Adrenal gland (tissue), 12 donors: ENCODE data around the gene KLHL29. TPM values are rescaled to one million over a fixed set of nuclear protein-coding genes. Genes with fewer than 3 reads are reported as not detected.

Source experiments
- DNase-seq, 7 donors: peaks; one replicate each; pipeline ENCODE4 v3.0.0-alpha.2; 2019 to 2020
- H3K27ac ChIP-seq, 5 donors: fragments of 200-600 bp; sonication (generic) in 4 of 5; 1 replicate in 3 of 5; 2 replicates in 2 of 5; pipeline versions ENCODE4 v1.5.1 to v1.8.0; 2016 to 2020; ENCODE audit warnings: mild to moderate bottlenecking in 1 of 5
- H3K27me3 ChIP-seq: fragments of 200-600 bp; 2 replicates; pipeline ENCODE4 v1.8.0; 2021
- H3K36me3 ChIP-seq, 2 donors: fragments of 200-600 bp; replicated peaks in 1 of 2; 1 replicate in 1 of 2; 2 replicates in 1 of 2; pipeline versions ENCODE4 v1.5.1 to v1.8.0; 2018 to 2022
- H3K4me1 ChIP-seq, 2 donors: fragments of 200-600 bp; replicated peaks in 1 of 2; 1 replicate in 1 of 2; 2 replicates in 1 of 2; pipeline versions ENCODE4 v1.5.1 to v1.8.0; 2018 to 2021
- H3K4me3 ChIP-seq, 4 donors: fragments of 200-600 bp; sonication (generic) in 3 of 4; one replicate each; pipeline ENCODE4 v1.5.1; 2016 to 2018
- H3K9me3 ChIP-seq, 3 donors: fragments of 200-600 bp; sonication (generic) in 1 of 3; replicated peaks in 1 of 3; 1 replicate in 2 of 3; 2 replicates in 1 of 3; pipeline versions ENCODE4 v1.5.1 to v1.8.0; 2016 to 2021
- CTCF ChIP-seq, 6 experiments: fragments of 450-650 bp in 4 of 6; fragments of 200-600 bp in 2 of 6; sonication (generic) in 1 of 6; IDR thresholded peaks; 1 replicate in 5 of 6; 2 replicates in 1 of 6; pipeline versions ENCODE4 v1.5.1 to v1.8.0; 2016 to 2021; ENCODE audit warnings: antibody characterized with exemption in 6 of 6, mild to moderate bottlenecking in 2 of 6, moderate library complexity in 1 of 6
- POLR2A ChIP-seq, 2 donors: fragments of 450-650 bp; IDR thresholded peaks; one replicate each; pipeline ENCODE4 v1.6.1; 2017; ENCODE audit warnings: antibody characterized with exemption in 2 of 2, mild to moderate bottlenecking in 2 of 2, moderate library complexity in 1 of 2
- WGBS, 4 donors: extraction: QIAGEN DNeasy Blood & Tissue Kit in 2 of 4; methylation state at CpG; one replicate each; pipeline versions ENCODE4 v1.1.5 to v1.1.7; 2013 to 2017; 5-methylcytosine and 5-hydroxymethylcytosine counted together
- intact Hi-C, 2 donors: fragments of 100-400 bp; cut with DNase I; formaldehyde crosslinking; loops; one replicate each; pipeline versions ENCODE4 v1.14.1 to v1.15.0; 2022 to 2023
- polyA plus RNA-seq, 3 donors: library from polyadenylated mRNA; stranded (reverse); fragments of 200-250 nt in 2 of 3; fragments of 350-450 nt in 1 of 3; fragmentation: Illumina TruSeq in 1 of 3; extraction: RNeasy Lipid Tissue Mini Kit (QIAGEN cat#74804) in 1 of 3; gene quantifications; one replicate each; pipeline ENCODE4 v1.2.3, GENCODE V29; 2013 to 2014
- total RNA-seq, 9 donors: library from RNA; depleted of rRNA in 4 of 9; stranded (reverse); fragments of >200 nt in 4 of 9; fragments of 120-200 nt in 1 of 9; fragmentation: NEBNext Ultra II Directional in 1 of 9; extraction: Animal tissue kit (Norgen Biotek cat#: 25700) in 1 of 9; gene quantifications; one replicate each; pipeline versions ENCODE4 v1.1.0 to v1.2.4, GENCODE V29; 2013 to 2023
- donor health status: healthy with polysubstance abuse.
- donor health status: Bipolar disorder and iron deficiency.
- donor health status: DM: yes; HTN: yes; CAD: no.
- donor health status: DM: no; HTN: no; CAD: no.
- donor health status: DM: no; HTN: no; CAD: no.
- donor health status: DM: yes; HTN: yes; CAD: no.

KLHL29 gene
- total and polyA plus RNA-seq, 12 donors = 1.9 to 24.5 (median 15.7) TPM

DNA sequence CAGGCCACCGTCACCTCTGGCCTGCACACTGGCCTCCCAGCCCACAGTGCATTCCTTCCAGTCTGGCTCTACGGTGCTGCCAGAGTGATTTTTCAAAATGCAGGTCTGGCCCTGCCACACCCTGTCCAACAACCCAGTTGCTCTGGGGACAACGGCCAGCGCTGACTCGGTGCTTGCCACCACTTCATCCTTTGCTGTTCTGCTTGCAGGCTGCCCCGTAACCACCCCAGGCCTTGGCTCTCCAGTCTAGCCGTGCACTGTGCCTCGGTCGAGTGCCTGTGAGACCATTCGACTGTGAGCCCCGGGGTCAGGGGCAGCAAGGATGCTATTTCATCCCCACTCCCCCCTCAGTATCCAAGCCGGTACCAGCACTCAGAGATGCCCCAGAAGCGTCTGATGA, 262.6 kb downstream of the KLHL29 start:
- TF ChIP-seq CTCF (IDR thresholded peaks at IDR 0.05) = no peak
- no peak for TF ChIP-seq POLR2A (IDR thresholded peaks at IDR 0.05)
- Histone ChIP-seq H3K36me3 (peaks cover 0 to 11% of the 10 kb centered on the region in 2 donors), H3K27me3 (no peaks in the 10 kb centered on the region), H3K27ac (no peak overlapping the region), H3K4me1 (peaks cover 0 to 9% of the 10 kb centered on the region in 2 donors), H3K9me3 (no peaks in the 10 kb centered on the region), H3K4me3 (no peak overlapping the region)
- intact Hi-C loops = no loop called here
- DNase-seq = no peak
- WGBS, 4 donors = 87 to 97% (median 91%) methylated on average over 7 to 13 of the region's 13 CpGs

GRCh38 chr2:23649303-23649702, 264.3 kb downstream of the KLHL29 start:
- TF ChIP-seq CTCF (IDR thresholded peaks at IDR 0.05) = no peak
- no peak for TF ChIP-seq POLR2A (IDR thresholded peaks at IDR 0.05)
- intact Hi-C loops = no loop called here
- Histone ChIP-seq H3K4me1 (peaks cover 0 to 9% of the 10 kb centered on the region in 2 donors), H3K4me3 (no peak overlapping the region), H3K27ac (no peak overlapping the region), H3K27me3 (no peaks in the 10 kb centered on the region), H3K36me3 (no peaks in the 10 kb centered on the region), H3K9me3 (no peaks in the 10 kb centered on the region)
- WGBS, 4 donors = 76 to 97% (median 86%) methylated on average over 9 to 10 of the region's 10 CpGs
- DNase-seq = no peak

DNA sequence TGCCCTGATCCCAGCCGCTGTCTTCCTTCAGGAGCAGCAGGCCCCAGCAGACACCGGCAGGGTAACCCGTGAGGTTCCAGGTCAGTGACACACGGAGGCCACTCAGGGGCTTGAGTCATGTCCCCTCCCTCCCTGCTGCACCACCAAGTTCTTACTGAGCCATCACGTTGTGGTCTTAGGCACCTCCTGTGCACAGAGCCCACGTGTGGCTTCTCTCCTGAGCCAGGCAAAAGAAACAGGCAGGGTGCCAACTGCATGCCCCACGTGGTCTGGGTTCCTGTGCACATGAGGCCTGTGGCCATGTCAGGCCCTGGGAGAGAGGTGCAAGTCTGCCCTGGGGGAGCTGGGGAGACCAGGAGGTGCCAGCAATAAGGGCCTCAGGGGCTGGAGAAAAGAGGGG, 264.8 kb downstream of the KLHL29 start:
- Histone ChIP-seq H3K4me1 (peaks cover 0 to 9% of the 10 kb centered on the region in 2 donors), H3K9me3 (no peaks in the 10 kb centered on the region), H3K4me3 (no peak overlapping the region), H3K27me3 (no peaks in the 10 kb centered on the region), H3K36me3 (no peaks in the 10 kb centered on the region), H3K27ac (peak overlapping the region in 1 of 5 donors; percentile 11)
- peak; percentile 43 to 84 (median 68) for DNase-seq
- WGBS, 4 donors = 13 to 58% (median 48%) methylated on average over 1 to 7 of the region's 7 CpGs
- TF ChIP-seq CTCF (IDR thresholded peaks at IDR 0.05) (no peak), POLR2A (IDR thresholded peaks at IDR 0.05) (no peak)
- intact Hi-C loops = no loop called here

DNA sequence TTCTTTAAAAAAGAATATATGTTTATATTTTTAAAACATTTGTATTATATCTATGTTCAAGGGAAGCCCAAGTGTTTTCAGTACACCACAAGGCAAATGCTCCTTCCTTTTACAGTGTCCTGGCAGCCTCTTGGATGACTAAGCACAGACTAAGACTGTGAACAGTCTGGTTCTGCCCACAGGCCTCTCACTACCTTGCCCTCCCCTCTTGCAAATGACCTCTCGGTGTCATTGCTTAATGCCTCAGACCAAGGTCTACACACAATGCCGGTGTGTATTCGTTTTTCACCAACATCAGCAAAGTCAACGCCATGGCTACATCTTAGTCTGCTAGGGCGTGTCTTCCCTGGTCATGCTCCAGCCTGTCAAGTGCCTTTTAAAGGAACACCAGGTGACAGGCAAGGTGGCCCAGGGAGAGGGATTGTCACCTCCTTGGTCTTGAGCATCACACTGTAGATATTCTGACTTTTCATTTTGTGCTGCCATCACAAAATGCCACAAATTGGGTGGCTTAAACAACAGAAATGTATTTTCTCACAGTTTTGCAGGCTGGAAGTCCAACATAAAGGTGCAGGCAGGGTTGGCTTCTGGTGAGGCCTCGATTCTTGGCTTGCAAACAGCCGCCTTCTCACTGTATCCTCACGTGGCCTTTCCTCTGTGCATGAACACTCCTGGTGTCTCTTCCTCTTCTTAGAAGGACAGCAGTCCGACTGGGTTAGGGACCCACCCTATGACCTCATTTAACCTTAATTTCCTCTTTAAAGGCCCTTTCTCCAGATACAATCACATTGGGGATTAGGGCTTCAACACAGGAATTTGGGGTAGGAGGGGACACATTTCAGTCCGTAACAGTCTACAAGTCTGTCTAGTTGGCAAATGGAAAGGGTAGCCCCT, 266.5 kb downstream of the KLHL29 start:
- H3K27ac ChIP-seq = peak overlapping the region in 1 of 5 donors; percentile 11
- 71 to 81% (median 75%) methylated on average over 10 of the region's 10 CpGs for WGBS, 4 donors
- no peaks in the 10 kb centered on the region for H3K9me3 ChIP-seq
- H3K4me3 ChIP-seq = no peak overlapping the region
- H3K36me3 ChIP-seq = no peaks in the 10 kb centered on the region
- H3K4me1 ChIP-seq = peaks cover 0 to 9% of the 10 kb centered on the region in 2 donors
- TF ChIP-seq CTCF (IDR thresholded peaks at IDR 0.05) = no peak
- TF ChIP-seq POLR2A (IDR thresholded peaks at IDR 0.05) = no peak
- H3K27me3 ChIP-seq = no peaks in the 10 kb centered on the region
- peak in 5 of 7 donors; percentile 52 to 71 (median 56) for DNase-seq
- intact Hi-C loops = no loop called here
